GM21515 (cell line): ENCODE measurements around the gene GJC2.
"Not testable (repeated sequence)": the region's sequence is repeated elsewhere in the genome, so short reads cannot be mapped to it uniquely, and the experiment has no call there.

Experiments
- ATAC-seq: cut with Tn5 transposase; IDR thresholded peaks from one replicate; pipeline ENCODE4 v1.9.1; 2021; ENCODE audit not compliant: unreplicated experiment

The GJC2 gene

GRCh38 chr1:228184152-228184551, 34.4 kb downstream of the GJC2 start:
- ATAC-seq = no peak

GRCh38 chr1:228185641-228185965, 35.9 kb downstream of the GJC2 start:
- ATAC-seq = no peak

DNA sequence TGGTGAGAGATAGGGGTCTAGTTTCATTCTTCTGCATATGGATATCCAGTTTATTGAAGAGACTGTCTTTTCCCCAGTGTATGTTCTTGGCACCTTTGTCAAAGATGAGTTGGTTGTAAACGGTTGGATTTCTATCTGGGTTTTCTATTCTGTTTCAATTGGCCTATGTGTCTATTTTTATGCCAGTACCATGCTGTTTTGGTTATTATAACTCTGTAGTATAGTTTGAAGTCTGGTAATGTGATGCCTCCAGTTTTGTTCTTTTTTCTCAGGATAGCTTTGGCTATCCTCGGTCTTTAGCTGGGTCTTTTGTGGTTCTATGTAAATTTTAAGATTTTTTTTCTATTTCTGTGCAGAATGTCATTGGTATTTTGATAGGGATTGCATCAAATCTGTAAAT, 38.5 kb downstream of the GJC2 start:
- not testable (repeated sequence) for ATAC-seq

GRCh38 chr1:228190182-228190581, 40.5 kb downstream of the GJC2 start:
- ATAC-seq = no peak

DNA sequence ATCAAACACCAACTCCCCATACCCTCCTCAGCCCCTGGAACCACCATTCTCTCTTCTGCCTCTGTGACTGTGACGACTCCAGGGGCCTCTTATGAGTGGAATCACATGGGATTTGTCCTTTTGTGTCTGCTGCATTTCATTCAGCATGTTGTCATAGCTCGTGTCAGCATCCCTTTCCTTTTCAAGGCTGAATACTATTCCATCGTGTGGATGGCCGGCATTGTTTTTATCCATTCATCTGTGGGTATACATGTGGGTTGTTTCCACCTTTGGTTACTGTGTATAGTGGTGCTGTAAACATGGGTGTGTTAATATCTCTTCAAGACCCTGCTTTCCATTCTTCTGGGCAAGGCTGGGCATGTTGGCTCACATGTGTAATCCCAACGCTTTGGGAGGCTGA, 41.0 kb downstream of the GJC2 start:
- no peak for ATAC-seq

DNA sequence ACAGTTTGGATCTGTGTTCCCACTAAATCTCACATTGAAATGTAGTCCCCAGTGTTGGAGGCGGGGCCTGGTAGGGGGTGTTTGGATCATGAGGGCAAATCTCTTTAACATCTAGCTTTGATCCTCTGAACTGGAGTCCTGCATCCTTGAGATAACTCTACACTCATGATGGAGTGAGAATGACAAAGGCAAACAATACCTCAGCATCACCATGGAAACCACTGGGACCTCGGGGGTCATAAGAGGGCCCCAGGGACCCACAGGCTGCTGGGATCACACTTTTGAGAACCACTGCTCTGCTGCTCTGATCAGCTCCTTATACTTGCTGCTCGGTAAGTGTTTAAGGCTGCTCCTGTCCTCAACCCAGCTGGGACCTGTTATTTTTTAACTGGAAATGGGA, 44.7 kb downstream of the GJC2 start:
- no peak for ATAC-seq

DNA sequence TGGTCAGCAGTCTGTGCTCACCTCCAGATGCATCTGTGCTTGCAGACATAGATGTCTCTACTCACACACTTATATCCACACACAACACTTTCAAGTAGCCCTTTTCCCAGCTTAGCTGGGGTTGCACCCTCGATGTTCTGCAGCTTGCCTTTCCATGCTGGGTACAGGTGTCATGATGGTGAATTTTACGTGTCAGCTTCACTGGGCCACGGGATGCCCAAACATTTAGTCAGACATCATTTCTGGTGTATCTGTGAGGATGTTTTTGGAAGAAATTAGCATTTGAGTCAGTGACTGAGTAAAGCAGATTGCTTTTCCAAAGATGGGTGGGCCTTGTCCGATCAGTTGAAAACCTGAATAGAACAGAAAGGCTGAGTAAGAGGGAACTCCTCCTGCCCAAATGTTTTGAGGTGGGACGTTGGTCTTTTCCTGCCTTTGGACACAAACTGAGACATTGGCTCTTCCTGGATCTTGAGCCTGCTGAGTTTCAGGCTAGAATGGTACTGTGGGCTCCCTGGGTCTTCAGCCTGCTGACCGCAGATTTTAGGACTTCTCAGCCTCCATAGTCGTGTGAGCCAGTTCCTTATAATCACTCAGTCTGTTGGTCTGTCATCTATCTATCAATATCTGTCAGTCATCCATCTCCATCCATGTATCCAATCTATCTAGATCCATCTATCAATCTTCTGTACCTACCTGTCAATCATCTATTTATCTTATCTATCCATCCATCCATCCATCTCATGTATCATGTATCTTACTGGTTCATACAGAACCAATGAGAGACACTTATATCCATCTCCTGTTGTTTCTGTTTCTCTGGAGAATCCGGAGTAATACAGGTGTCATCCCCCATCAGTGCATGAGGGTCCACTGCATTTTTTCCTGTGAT, 45.4 kb downstream of the GJC2 start:
- ATAC-seq = no peak

DNA sequence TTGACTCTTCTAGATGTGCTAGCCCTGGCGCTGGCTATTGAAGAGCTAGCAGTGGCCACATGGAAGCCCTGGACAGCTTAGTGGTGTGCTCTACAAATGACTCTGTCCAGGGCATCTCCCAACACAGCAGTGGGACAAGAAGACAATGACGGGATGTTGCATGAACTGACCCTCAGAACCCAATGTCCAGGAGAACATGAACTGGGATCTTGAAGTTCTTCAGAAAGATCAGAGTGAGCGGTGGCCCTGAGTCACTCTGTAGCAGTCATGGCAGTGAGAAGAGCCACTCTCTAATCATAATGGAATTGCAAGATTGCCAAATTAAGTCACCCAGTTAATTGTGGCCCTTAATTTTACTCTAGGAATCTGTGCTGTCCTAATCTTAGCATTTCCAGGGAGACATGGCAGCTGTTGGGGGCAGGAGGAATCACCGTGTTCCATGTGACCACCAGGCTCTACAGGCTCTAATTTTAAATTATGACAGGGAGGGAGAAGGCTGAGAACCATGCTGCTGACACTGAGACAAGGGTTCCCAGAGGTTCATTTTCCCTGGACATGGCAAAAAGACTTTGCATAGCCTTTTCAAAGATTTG, 47.9 kb downstream of the GJC2 start:
- no peak for ATAC-seq

- ATAC-seq = no peak
Observed at GRCh38 chr1:228198977-228199590, 49.4 kb downstream of the GJC2 start.

DNA sequence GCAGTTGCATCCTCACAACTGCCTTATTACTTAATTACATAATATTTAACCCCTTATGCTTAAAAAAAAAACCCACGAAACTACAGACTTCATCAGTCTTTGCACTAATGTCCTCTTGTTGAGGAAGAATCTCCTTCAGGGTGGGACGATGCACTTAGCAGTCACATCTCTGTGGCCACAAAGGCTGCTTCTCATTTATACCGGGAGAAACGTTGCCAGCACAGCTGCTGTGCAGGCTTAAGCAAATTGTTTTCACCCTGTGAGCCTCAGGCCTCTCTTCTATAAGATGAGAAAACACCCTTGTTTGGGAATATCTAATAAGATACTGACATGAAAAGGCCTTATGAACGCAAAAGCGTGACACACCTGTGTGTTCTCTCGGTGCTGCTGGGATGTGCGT, 55.2 kb downstream of the GJC2 start:
- no peak for ATAC-seq

DNA sequence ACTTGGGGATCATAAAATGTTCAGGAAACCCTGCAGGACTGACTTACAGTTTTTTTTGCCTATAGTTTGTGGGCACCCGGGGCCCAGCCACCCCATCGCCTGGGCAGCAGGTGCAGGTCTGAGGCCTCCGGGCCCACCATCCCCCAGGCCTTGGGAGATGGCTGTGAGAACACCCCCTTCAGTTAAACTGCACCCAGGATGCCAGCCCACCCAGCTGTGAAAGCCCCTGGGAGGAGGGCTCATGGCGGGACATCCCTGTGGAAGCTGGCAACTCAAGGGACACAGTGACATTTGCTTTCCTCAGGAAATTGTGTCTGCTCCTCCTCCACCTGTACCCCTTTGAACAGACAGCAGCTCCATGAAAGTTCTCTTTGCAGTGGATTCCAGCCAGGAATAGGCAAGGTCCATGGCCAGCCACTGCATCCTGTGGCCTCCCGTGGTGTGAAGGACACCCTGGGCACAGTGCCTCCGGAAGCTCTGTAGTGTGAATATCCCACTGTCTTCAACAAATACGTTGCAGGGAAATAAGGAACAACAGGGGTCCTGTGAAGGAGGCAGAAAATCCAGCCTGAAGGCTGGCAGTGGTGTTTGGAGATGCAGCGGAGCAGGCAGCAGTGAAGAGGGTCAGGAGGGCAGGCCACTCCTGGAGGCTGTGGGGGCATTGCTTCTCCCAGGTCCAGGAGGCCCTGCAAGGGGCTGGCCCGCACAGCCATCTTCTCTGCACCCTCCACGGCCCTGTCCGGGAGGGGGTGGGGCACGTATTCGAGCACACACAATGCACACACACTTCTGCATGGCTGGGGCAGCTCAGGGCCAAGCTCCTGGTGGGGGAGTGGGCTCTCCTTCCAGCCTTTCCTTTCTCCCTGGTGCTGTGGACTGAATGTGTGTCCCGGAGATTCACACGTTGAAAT, 56.1 kb downstream of the GJC2 start:
- no peak for ATAC-seq

- ATAC-seq = no peak
Observed at GRCh38 chr1:228206582-228207351, 57.0 kb downstream of the GJC2 start.

DNA sequence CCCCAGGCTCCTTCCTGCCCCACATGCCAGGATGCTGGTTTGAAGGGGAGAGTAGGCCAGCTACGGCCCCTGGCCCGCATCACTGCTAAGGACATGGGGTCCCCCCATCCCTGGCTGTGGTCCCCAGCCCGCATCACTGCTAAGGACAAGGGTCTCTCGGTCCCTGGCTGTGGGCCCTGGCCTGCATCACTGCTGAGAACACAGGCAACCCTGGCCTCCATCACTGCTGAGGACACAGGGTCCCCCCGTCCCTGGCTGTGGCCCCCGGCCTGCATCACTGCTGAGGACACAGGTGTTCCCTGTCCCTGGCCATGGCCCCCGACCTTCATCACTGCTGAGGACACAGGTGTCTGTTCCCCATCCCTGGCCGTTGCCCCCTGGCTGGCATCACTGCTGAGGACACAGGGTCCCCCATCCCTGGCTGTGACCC, 57.7 kb downstream of the GJC2 start:
- no peak for ATAC-seq

DNA sequence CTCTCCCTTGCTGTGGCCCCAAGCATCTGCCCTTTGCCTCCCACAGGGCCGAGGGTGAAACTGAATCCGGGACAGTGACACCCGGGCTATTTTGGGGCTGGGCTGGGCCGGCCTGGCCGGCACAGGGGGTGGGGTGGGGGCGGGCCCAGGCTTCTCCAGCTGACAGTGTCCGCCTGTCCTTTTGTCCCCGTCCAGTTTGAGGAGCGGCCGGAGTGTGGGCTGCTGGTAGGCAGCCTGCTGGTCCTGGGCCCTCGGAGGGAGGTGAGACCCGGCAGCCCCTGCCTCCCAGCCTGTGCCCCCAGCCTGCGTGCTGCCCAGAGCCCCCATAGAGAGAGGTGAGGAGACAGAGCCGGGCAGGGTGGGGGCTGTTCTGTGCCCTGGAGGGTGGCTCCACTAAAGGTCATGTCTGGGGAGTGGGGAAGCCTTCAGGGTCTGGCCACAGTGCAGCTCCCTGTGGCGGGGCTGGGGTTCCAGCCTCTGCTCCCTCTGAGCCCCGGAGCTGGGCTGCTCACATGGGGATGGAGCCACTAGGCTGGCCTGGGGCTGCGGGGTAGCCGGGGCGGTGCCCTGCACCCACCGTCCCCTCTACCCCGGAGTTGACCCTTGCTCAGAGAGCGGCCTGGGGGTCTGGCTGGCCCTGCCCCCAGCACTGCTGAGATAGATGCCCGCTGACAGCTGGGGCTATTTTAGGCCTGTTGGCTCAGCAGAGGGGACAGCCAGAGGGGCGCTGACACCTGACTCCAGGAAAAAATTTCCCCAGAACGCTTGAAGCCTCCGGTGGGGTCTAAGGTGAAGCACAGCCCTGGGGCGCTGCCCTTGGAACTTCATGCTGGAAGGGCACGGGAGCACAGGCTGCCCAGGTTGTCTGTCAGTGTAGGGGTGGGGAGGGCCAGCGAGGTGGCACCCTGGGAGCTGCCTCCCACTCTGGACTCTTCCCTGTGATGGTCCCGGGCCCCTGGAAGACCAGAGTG, 58.4 kb downstream of the GJC2 start, which contains the start of gene OBSCN:
TSS of gene OBSCN (plus strand) at position 194 of the 971 bp plus-strand sequence. CDS start 3,740 bp downstream, outside the sequence.
- no peak for ATAC-seq

GRCh38 chr1:228208831-228209551, 59.3 kb downstream of the GJC2 start:
- no peak for ATAC-seq
